Measurements from ENCODE around the gene SLC25A25.
"Not testable (repeated sequence)": the region's sequence is repeated elsewhere in the genome, so short reads cannot be mapped to it uniquely, and the experiment has no call there.

The SLC25A25 gene

GRCh38 chr9:128109050-128109709 lies 41.1 kb downstream of the SLC25A25 start:
- DNase-seq (ENCODE audit: low spot score) = no peak

GRCh38 chr9:128111726-128112125 lies 43.7 kb downstream of the SLC25A25 start:
- not testable (repeated sequence) for DNase-seq (ENCODE audit: low spot score)

- DNase-seq (ENCODE audit: low spot score) = no peak
Observed at GRCh38 chr9:128113526-128114325, 45.7 kb downstream of the SLC25A25 start.

- no peak for DNase-seq (ENCODE audit: low spot score)
Observed at GRCh38 chr9:128114326-128115186, 46.5 kb downstream of the SLC25A25 start.

GRCh38 chr9:128115187-128116103 lies 47.4 kb downstream of the SLC25A25 start:
- DNase-seq (ENCODE audit: low spot score) = no peak

- no peak for DNase-seq (ENCODE audit: low spot score)
Observed at GRCh38 chr9:128116104-128117083, 48.4 kb downstream of the SLC25A25 start.

GRCh38 chr9:128117613-128118471 lies 49.8 kb downstream of the SLC25A25 start:
- peak; percentile 97 for DNase-seq (ENCODE audit: low spot score)

- no peak for DNase-seq (ENCODE audit: low spot score)
Observed at GRCh38 chr9:128118472-128118857, 50.4 kb downstream of the SLC25A25 start.

GRCh38 chr9:128118971-128119665 lies 51.1 kb downstream of the SLC25A25 start:
- DNase-seq (ENCODE audit: low spot score) = no peak

- no peak for DNase-seq (ENCODE audit: low spot score)
Observed at GRCh38 chr9:128120061-128120740, 52.2 kb downstream of the SLC25A25 start.

GRCh38 chr9:128120741-128121465 lies 52.9 kb downstream of the SLC25A25 start:
- DNase-seq (ENCODE audit: low spot score) = no peak

GRCh38 chr9:128121466-128121810 lies 53.4 kb downstream of the SLC25A25 start:
- no peak for DNase-seq (ENCODE audit: low spot score)

- no peak for DNase-seq (ENCODE audit: low spot score)
Observed at GRCh38 chr9:128121924-128122808, 54.1 kb downstream of the SLC25A25 start.

- DNase-seq (ENCODE audit: low spot score) = no peak
Observed at GRCh38 chr9:128122809-128123175, 54.8 kb downstream of the SLC25A25 start.

- DNase-seq (ENCODE audit: low spot score) = no peak
Observed at GRCh38 chr9:128123451-128124080, 55.5 kb downstream of the SLC25A25 start.

GRCh38 chr9:128124451-128124850 lies 56.4 kb downstream of the SLC25A25 start:
- DNase-seq (ENCODE audit: low spot score) = no peak

Measured in ecto neural progenitor cell (in vitro differentiated cells).